SU-DHL-6 (cell line): ENCODE measurements around the gene FBXO10.
"Not testable (repeated sequence)": the region's sequence is repeated elsewhere in the genome, so short reads cannot be mapped to it uniquely, and the experiment has no call there.

ENCODE experiments used
- CTCF ChIP-seq: fragments of 200-600 bp; sonication (generic); IDR thresholded peaks from one replicate; pipeline ENCODE4 v1.5.1; 2017; ENCODE audit warnings: antibody characterized with exemption, mild to moderate bottlenecking, low read length, moderate library complexity; ENCODE audit not compliant: insufficient read depth, poor library complexity, severe bottlenecking
- EZH2phosphoT487 ChIP-seq: fragments of 200-600 bp; sonication (generic), shearing (Covaris generic); conservative IDR thresholded peaks from 2 replicates; pipeline ENCODE4 v1.6.1; 2018; ENCODE audit warnings: mild to moderate bottlenecking, antibody characterized with exemption, low read length, moderate library complexity, mixed read lengths

- TF ChIP-seq CTCF, EZH2phosphoT487: not testable (repeated sequence)
Observed at GRCh38 chr9:37477443-37477842, 98.7 kb downstream of the FBXO10 start.
